Thyroid gland (tissue), 4 donors: ENCODE data around the gene TEX35.

Source experiments
- CTCF ChIP-seq, 6 experiments: fragments of 200-600 bp in 3 of 6; fragments of 450-650 bp in 3 of 6; sonication (generic) in 3 of 6; IDR thresholded peaks; one replicate each; pipeline ENCODE4 v1.5.1; 2016 to 2019; ENCODE audit warnings: antibody characterized with exemption in 6 of 6, mild to moderate bottlenecking in 2 of 6, inconsistent platforms in 1 of 6, moderate library complexity in 1 of 6
- POLR2A ChIP-seq, 2 donors: fragments of 450-650 bp; IDR thresholded peaks; one replicate each; pipeline ENCODE4 v1.6.1; 2017; ENCODE audit warnings: antibody characterized with exemption in 2 of 2, mild to moderate bottlenecking in 2 of 2, moderate library complexity in 1 of 2

DNA sequence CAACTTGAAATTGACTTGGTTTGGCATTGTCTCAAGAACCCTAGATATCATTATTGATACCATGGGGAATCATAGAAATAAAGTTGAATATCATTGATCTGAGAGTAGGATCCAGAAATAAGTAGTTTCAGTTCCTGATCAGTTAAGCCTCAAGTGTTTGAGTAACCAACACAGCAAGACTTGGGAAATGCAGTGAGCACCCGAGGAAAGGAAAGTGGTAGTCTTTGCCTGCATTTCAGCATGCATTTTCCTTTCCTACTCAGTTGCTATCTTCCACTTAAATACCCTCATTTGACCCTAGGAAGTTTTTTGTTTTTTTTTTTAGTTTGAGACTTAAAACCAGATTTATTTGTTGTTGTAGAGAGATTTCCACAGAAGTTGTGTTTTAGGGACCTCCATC is 35.1 kb upstream of the TEX35 start:
- TF ChIP-seq POLR2A (IDR thresholded peaks at IDR 0.05) (no peak), CTCF (IDR thresholded peaks at IDR 0.05) (no peak)
